ENCODE measurements around the gene ADH4. TPM values are rescaled to one million over a fixed set of nuclear protein-coding genes. Genes with fewer than 3 reads are reported as not detected.
"Not testable (repeated sequence)": the region's sequence is repeated elsewhere in the genome, so short reads cannot be mapped to it uniquely, and the experiment has no call there.

ADH4 gene
- total RNA-seq, 2 donors from 2014 or later: 0.27 to 0.92 TPM

GRCh38 chr4:99102634-99103033 lies 41.5 kb downstream of the ADH4 start:
- no peaks in the 10 kb centered on the region for H3K27me3 ChIP-seq (replicated peaks; ENCODE audit: insufficient read depth)
- ATAC-seq (ENCODE audit: insufficient number of reproducible peaks, low FRiP score, low read depth) (no peak), DNase-seq (ENCODE audit: low spot score) (no peak)
- no peak overlapping the region for H3K4me3 ChIP-seq
- H3K27ac ChIP-seq: no peak overlapping the region
- no peak for TF ChIP-seq CTCF (IDR thresholded peaks at IDR 0.05)
- H3K36me3 ChIP-seq: no peaks in the 10 kb centered on the region
- peaks cover 0 to 4% of the 10 kb centered on the region in 2 donors for H3K4me1 ChIP-seq (ENCODE audit: control insufficient read depth in 1 of 2, low read depth in 2 of 2)
- H3K9me3 ChIP-seq: no peaks in the 10 kb centered on the region

- H3K27ac ChIP-seq: no peak overlapping the region
- no peaks in the 10 kb centered on the region for H3K27me3 ChIP-seq (replicated peaks; ENCODE audit: insufficient read depth)
- ATAC-seq (ENCODE audit: insufficient number of reproducible peaks, low FRiP score, low read depth) (no peak), DNase-seq (ENCODE audit: low spot score) (no peak)
- no peaks in the 10 kb centered on the region for H3K36me3 ChIP-seq
- peaks cover 0 to 4% of the 10 kb centered on the region in 2 donors for H3K4me1 ChIP-seq (ENCODE audit: control insufficient read depth in 1 of 2, low read depth in 2 of 2)
- no peaks in the 10 kb centered on the region for H3K9me3 ChIP-seq
- TF ChIP-seq CTCF (IDR thresholded peaks at IDR 0.05): no peak
- no peak overlapping the region for H3K4me3 ChIP-seq
Measured at GRCh38 chr4:99100876-99101275, 43.2 kb downstream of the ADH4 start.

GRCh38 chr4:99099814-99100213 lies 44.3 kb downstream of the ADH4 start:
- peak overlapping the region in 1 of 2 donors; percentile 54 for H3K27ac ChIP-seq
- not testable (repeated sequence) for H3K27me3 ChIP-seq (replicated peaks; ENCODE audit: insufficient read depth); H3K4me1 ChIP-seq (ENCODE audit: control insufficient read depth in 1 of 2, low read depth in 2 of 2); H3K36me3 ChIP-seq; H3K9me3 ChIP-seq; DNase-seq (ENCODE audit: low spot score); H3K4me3 ChIP-seq; ATAC-seq (ENCODE audit: insufficient number of reproducible peaks, low FRiP score, low read depth)

- Histone ChIP-seq H3K36me3 (no peaks in the 10 kb centered on the region), H3K4me1 (ENCODE audit: control insufficient read depth in 1 of 2, low read depth in 2 of 2) (peaks cover 0 to 4% of the 10 kb centered on the region in 2 donors), H3K9me3 (no peaks in the 10 kb centered on the region), H3K27me3 (replicated peaks; ENCODE audit: insufficient read depth) (no peaks in the 10 kb centered on the region), H3K4me3 (no peak overlapping the region), H3K27ac (no peak overlapping the region)
- TF ChIP-seq CTCF (IDR thresholded peaks at IDR 0.05): no peak
- ATAC-seq (ENCODE audit: insufficient number of reproducible peaks, low FRiP score, low read depth) (no peak), DNase-seq (ENCODE audit: low spot score) (no peak)
Measured at GRCh38 chr4:99099311-99099710, 44.8 kb downstream of the ADH4 start.

GRCh38 chr4:99091841-99092240 lies 52.3 kb downstream of the ADH4 start:
- not testable (repeated sequence) for DNase-seq (ENCODE audit: low spot score); H3K9me3 ChIP-seq; ATAC-seq (ENCODE audit: insufficient number of reproducible peaks, low FRiP score, low read depth); H3K27me3 ChIP-seq (replicated peaks; ENCODE audit: insufficient read depth); H3K36me3 ChIP-seq
- H3K4me3 ChIP-seq: peak overlapping the region; percentile 77
- H3K27ac ChIP-seq: peak overlapping the region in 1 of 2 donors; percentile 91
- peaks cover 7 to 15% of the 10 kb centered on the region in 2 donors for H3K4me1 ChIP-seq (ENCODE audit: control insufficient read depth in 1 of 2, low read depth in 2 of 2)

- Histone ChIP-seq H3K36me3 (no peaks in the 10 kb centered on the region), H3K9me3 (no peaks in the 10 kb centered on the region), H3K27me3 (replicated peaks; ENCODE audit: insufficient read depth) (no peaks in the 10 kb centered on the region), H3K4me1 (ENCODE audit: control insufficient read depth in 1 of 2, low read depth in 2 of 2) (peaks cover 14 to 16% of the 10 kb centered on the region in 2 donors), H3K4me3 (peak overlapping the region; percentile 77), H3K27ac (peak overlapping the region; percentile 91 to 95)
- TF ChIP-seq CTCF (IDR thresholded peaks at IDR 0.05): no peak
- no peak for ATAC-seq (ENCODE audit: insufficient number of reproducible peaks, low FRiP score, low read depth)
- no peak for DNase-seq (ENCODE audit: low spot score)
Measured at GRCh38 chr4:99091216-99091575, 52.9 kb downstream of the ADH4 start.

Measured in thoracic aorta (tissue), 2 donors.